Measurements from ENCODE around the gene SAMD4B.
A peak's percentile ranks its signal among the peaks of the same experiment; 100 is the strongest.

The SAMD4B gene

GRCh38 chr19:39390751-39391437 is 48.7 kb downstream of the SAMD4B start, which contains the start of the genes MED29 and PAF1:
Gene MED29, plus strand, starts transcription at chr19:39391378. Its CDS starts 45 bp downstream, at chr19:39391423.
Gene PAF1, minus strand, starts transcription at chr19:39391106. Its CDS starts 242 bp downstream, at chr19:39390864.
- peak; percentile 100 for DNase-seq (ENCODE audit: low read depth)

DNA sequence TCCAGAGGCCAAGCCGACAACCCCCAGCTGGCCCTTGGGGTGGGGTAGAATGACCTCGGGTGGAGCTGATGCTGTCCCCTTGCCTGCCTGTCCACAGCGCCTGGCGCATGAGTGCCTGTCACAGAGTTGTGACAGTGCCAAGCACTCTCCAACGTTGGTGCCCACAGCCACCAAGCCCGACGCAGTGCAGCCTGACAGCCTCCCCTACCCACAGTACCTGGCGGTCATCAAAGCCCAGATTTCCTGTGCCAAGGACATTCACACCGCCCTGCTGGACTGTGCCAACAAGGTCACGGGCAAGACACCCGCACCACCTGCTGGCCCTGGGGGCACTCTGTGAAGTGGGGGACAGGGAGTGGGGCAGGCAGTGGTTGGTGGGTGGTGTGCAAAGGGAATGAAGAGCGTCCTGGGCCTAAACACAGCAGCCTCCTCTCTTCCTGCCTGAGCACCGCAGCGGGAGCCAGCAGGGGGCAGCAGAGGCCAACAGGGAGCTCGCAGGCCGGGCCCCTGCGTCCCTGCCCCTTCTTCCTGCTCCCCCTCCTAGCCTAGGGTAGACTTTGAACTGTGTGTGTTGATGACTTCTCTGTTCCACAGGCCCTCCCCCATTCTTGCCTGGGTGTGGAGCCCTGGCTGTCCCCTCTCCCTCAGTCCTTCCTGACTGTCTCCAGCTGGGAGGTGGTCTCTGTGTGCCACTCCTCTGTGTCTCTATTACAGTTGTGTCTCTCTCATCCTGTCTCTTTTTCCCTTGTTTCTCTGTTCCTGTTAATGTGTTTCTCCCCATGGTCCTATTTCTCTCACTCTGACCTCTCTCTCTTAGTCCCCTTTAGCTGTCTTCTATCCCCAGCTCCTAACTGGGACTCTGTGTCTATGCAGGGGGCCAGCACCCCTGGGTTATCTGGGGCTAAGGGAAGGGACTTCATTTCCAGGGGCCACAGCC is 55.4 kb downstream of the SAMD4B start:
- DNase-seq (ENCODE audit: low read depth): peak; percentile 69

DNA sequence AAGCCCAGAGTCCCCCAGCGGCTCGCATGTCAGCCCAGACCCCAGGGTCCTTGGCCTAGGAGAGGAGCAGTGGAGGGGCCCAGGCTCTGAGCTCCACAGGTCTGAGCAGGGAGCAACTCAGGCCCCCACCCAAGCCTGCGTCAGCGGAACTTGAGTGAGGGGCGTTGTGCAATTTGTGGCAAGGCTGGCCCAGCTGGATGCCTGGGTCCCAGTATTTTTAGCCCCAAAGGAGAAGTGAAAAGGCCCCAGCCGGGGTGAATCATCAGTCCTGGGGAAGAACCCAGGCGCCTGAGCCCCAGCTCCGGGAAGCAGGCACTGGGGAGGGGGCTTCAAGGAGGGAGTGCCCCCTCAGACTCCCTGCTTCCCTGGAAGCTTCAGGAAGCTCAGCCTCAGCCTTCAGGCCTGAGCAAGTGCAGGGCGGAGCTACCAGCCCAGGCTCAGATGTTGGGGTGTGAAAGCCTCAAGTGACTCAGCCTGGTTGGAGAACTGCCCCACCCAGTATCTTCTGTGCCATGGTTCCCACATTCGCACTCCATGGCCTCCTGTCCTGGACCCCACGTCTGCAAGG is 56.2 kb downstream of the SAMD4B start:
- peak; percentile 86 for DNase-seq (ENCODE audit: low read depth)

DNA sequence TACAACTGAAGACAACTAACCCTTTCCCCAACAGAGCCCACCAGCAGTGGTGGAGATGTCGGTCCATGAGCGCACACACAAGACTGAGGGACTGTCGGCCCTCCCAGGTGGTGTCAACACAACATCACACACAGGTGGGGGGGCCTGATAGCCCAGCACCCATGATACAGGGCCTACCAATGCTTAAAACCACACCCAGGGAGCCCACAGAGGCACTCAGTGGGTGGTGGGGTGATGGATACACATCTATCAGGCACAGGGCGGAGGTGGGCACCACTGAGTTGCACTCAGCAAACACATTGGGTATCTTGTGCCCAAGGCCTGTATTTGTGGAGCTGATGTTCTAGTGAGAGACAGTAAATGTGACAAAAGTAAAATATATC is 57.4 kb downstream of the SAMD4B start:
- no peak for DNase-seq (ENCODE audit: low read depth)

GRCh38 chr19:39400061-39400460 is 57.8 kb downstream of the SAMD4B start:
- no peak for DNase-seq (ENCODE audit: low read depth)

DNA sequence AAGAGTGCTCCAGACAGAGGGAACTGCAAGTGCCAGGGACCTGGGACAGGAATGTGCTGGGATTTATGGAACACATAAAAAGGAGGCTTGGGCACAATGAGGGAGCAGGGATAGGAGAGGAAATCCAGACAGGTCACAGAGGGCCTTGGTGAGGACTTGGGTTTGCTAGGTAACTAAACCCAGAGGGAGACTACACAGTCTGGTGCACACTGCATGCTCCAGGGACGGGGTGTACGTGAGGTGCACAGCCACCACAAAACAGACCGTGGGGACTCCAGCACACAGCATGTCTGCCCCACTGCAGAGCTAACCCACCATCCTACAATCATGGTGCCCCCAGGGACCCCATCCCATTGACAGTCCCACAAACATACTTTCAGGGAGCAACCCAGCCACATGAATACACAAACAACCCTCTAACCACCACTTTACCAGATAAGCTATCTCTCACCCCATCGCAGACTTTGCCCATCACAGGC is 58.9 kb downstream of the SAMD4B start:
- no peak for DNase-seq (ENCODE audit: low read depth)

DNA sequence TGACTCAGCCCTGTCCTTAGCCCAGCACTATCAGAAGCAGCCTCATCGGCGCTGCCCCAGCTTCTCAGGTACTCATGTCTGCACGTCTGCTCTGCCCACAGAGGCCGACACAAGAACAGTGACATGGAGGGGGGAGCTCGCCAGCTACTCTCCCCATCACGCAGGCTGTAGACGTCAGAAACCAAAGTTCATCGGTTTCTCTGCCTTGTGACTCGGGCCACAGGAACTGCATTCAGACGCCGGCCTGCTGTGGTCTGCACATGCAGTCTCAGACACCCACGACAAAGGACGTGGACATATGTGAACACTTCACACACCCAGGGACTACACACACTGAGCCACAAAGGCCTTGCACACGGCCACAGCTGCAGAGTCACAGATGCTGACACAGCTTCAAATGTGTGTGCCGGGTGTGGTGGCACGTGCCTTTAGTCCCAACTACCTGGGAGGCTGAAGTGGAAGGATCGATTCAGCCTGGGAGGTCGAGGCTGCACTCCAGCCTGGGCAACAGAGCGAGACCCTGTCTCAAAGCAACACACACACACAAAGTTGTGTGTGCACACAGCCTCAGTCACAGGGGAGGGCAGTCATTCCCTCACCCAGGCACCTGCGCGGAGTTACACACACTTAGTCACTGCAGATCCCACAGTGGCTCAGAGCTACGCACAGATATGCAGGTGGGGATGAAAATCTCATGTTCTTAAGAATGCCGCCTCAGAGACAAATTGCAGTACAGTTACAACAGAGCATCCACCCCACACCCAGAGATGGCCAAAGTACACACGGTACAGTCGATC is 59.5 kb downstream of the SAMD4B start:
- peak; percentile 84 for DNase-seq (ENCODE audit: low read depth)

- DNase-seq (ENCODE audit: low read depth): peak; percentile 88
Measured at GRCh38 chr19:39402346-39403300, 60.4 kb downstream of the SAMD4B start.

DNA sequence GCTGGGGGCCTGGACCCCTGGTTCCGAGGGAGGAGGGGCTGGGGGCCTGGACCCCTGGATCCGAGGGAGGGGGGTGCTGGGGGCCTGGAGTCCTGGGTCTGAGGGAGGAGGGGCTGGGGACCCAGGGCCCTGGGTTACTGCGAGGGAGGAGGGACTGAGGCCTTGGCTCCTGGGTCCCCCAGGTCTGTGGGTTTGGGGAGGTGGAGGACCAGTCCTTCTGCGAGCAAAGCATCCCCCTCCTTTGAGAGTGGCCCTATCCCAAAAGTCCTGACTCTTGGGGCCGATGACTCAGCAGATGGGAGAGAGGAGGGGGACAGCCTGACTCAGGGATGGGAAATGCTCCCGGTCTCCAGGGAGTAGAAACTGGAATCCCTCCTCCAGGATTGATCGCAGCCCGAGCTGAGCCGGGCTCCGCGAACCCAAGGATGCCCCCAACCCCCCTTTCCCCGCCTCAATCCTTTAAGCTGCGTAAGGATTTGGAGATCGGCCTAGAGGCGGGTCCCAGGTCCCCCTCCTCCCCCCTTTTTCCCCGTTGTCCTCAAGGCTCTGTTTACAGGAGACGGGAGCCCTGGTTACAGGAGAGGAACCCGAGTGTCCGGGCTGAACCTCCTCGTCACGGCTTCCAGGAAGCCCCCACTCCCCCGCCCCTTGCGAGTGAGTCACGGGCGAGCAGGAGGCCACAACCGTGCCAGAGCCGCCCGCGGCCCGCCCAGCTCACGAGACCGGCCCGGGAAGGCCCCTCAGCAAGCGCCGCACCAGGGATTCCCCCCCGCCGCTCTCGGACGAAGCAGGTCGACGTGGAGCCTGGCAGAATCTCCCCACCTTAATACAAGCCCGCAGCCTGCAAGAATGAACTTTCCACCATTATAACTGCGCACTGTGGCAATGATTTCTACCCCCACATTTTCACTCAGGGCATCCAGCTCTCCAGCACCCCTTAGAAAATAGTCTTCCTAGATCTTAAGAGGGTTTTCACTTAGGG is 61.4 kb downstream of the SAMD4B start:
- peak; percentile 97 for DNase-seq (ENCODE audit: low read depth)

- DNase-seq (ENCODE audit: low read depth): no peak
Measured at GRCh38 chr19:39405261-39405957, 63.2 kb downstream of the SAMD4B start.

GRCh38 chr19:39405958-39406655 is 63.9 kb downstream of the SAMD4B start:
- DNase-seq (ENCODE audit: low read depth): no peak

- peak; percentile 74 for DNase-seq (ENCODE audit: low read depth)
Measured at GRCh38 chr19:39406656-39407409, 64.6 kb downstream of the SAMD4B start, which contains the start of gene ZFP36. Gene ZFP36, plus strand, starts transcription at chr19:39406847. Its CDS starts 58 bp downstream, at chr19:39406905.

- DNase-seq (ENCODE audit: low read depth): no peak
Measured at GRCh38 chr19:39407410-39407659, 65.1 kb downstream of the SAMD4B start.

GRCh38 chr19:39407660-39408391 is 65.6 kb downstream of the SAMD4B start:
- no peak for DNase-seq (ENCODE audit: low read depth)

GRCh38 chr19:39408392-39409207 is 66.4 kb downstream of the SAMD4B start:
- DNase-seq (ENCODE audit: low read depth): no peak
